Body of pancreas (tissue), 4 donors: ENCODE data around the gene BBS5.
A peak's percentile ranks its signal among the peaks of the same experiment; 100 is the strongest.

Experiments
- POLR2A ChIP-seq, 3 donors: fragments of 450-650 bp; IDR thresholded peaks; one replicate each; pipeline ENCODE4 v1.6.1; 2016; ENCODE audit warnings: antibody characterized with exemption in 3 of 3, mild to moderate bottlenecking in 2 of 3
- TF ChIP-seq, protein P1 (sequence below), 7 experiments: fragments of 450-650 bp in 4 of 7; fragments of 200-600 bp in 3 of 7; sonication (generic) in 3 of 7; IDR thresholded peaks; one replicate each; pipeline ENCODE4 v1.5.1; 2016 to 2019; ENCODE audit warnings: antibody characterized with exemption in 7 of 7

DNA sequence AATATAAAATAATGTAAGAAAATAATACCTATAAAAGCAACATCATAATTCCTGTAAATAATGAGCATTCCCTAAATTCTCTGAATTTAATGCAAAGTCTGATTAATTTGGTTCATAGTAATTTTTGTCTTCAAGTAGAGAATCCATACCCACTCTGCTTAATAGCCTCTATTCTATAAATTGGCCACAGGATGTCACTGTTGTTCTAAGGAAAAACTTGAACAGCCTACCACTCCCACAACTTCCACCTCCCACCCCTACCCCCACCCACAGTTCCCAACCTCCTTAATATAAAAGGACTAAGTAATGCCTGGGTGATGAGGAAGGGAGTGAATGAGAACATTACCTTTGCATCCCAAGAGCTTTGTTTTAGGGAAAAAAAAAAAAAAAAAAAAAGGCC lies 27.2 kb upstream of the BBS5 start:
- TF ChIP-seq POLR2A (IDR thresholded peaks at IDR 0.05): no peak
- TF ChIP-seq, protein P1, sequence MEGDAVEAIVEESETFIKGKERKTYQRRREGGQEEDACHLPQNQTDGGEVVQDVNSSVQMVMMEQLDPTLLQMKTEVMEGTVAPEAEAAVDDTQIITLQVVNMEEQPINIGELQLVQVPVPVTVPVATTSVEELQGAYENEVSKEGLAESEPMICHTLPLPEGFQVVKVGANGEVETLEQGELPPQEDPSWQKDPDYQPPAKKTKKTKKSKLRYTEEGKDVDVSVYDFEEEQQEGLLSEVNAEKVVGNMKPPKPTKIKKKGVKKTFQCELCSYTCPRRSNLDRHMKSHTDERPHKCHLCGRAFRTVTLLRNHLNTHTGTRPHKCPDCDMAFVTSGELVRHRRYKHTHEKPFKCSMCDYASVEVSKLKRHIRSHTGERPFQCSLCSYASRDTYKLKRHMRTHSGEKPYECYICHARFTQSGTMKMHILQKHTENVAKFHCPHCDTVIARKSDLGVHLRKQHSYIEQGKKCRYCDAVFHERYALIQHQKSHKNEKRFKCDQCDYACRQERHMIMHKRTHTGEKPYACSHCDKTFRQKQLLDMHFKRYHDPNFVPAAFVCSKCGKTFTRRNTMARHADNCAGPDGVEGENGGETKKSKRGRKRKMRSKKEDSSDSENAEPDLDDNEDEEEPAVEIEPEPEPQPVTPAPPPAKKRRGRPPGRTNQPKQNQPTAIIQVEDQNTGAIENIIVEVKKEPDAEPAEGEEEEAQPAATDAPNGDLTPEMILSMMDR (IDR thresholded peaks at IDR 0.05): peak in 6 of 7 experiments; percentile 21 to 51 (median 37)
